ENCODE results near the gene KCNMA1. TPM values are rescaled to one million over a fixed set of nuclear protein-coding genes. Genes with fewer than 3 reads are reported as not detected.

Gene KCNMA1
- total RNA-seq, 4 donors from 2014 or later = 4.6 to 10.5 (median 7.8) TPM

- 82% methylated on average over 4 of the region's 4 CpGs for WGBS
- no peak for DNase-seq (ENCODE audit: low spot score in 2 of 2)
- no peak for TF ChIP-seq CTCF (IDR thresholded peaks at IDR 0.05)
- no peak for TF ChIP-seq POLR2A (IDR thresholded peaks at IDR 0.05)
- no peak for TF ChIP-seq POLR2AphosphoS5 (IDR thresholded peaks at IDR 0.05)
- TF ChIP-seq EP300 (IDR thresholded peaks at IDR 0.05) = no peak
- H3K4me3 ChIP-seq = no peak overlapping the region
- H3K36me3 ChIP-seq = no peaks in the 10 kb centered on the region
- H3K4me1 ChIP-seq = no peaks in the 10 kb centered on the region
- peaks cover 4% of the 10 kb centered on the region for H3K27me3 ChIP-seq
- H3K9me3 ChIP-seq = no peaks in the 10 kb centered on the region
- H3K27ac ChIP-seq = no peak overlapping the region
Measured at GRCh38 chr10:77172086-77172485, 465.5 kb downstream of the KCNMA1 start.

GRCh38 chr10:77168861-77169260, 468.7 kb downstream of the KCNMA1 start:
- TF ChIP-seq EP300 (IDR thresholded peaks at IDR 0.05) (no peak), POLR2A (IDR thresholded peaks at IDR 0.05) (no peak), CTCF (IDR thresholded peaks at IDR 0.05) (no peak), POLR2AphosphoS5 (IDR thresholded peaks at IDR 0.05) (no peak)
- H3K4me3 ChIP-seq = no peak overlapping the region
- 18% methylated on average over 2 of the region's 2 CpGs for WGBS

GRCh38 chr10:77168161-77168560, 469.4 kb downstream of the KCNMA1 start:
- H3K4me1 ChIP-seq = peaks cover 12% of the 10 kb centered on the region
- no peaks in the 10 kb centered on the region for H3K9me3 ChIP-seq
- TF ChIP-seq POLR2AphosphoS5 (IDR thresholded peaks at IDR 0.05) = no peak
- TF ChIP-seq CTCF (IDR thresholded peaks at IDR 0.05) = no peak
- TF ChIP-seq POLR2A (IDR thresholded peaks at IDR 0.05) = no peak
- TF ChIP-seq EP300 (IDR thresholded peaks at IDR 0.05) = no peak
- H3K27me3 ChIP-seq = no peaks in the 10 kb centered on the region
- no peak overlapping the region for H3K4me3 ChIP-seq
- WGBS = 80% methylated on average over 2 of the region's 2 CpGs
- DNase-seq (ENCODE audit: low spot score in 2 of 2) = no peak
- H3K27ac ChIP-seq = no peak overlapping the region
- no peaks in the 10 kb centered on the region for H3K36me3 ChIP-seq

More at GRCh38 chr10:77168861-77169260, 468.7 kb downstream of the KCNMA1 start:
- no peak overlapping the region for H3K27ac ChIP-seq
- DNase-seq (ENCODE audit: low spot score in 2 of 2) = no peak
- H3K27me3 ChIP-seq = no peaks in the 10 kb centered on the region
- H3K9me3 ChIP-seq = no peaks in the 10 kb centered on the region
- H3K36me3 ChIP-seq = no peaks in the 10 kb centered on the region
- H3K4me1 ChIP-seq = peaks cover 12% of the 10 kb centered on the region

DNA sequence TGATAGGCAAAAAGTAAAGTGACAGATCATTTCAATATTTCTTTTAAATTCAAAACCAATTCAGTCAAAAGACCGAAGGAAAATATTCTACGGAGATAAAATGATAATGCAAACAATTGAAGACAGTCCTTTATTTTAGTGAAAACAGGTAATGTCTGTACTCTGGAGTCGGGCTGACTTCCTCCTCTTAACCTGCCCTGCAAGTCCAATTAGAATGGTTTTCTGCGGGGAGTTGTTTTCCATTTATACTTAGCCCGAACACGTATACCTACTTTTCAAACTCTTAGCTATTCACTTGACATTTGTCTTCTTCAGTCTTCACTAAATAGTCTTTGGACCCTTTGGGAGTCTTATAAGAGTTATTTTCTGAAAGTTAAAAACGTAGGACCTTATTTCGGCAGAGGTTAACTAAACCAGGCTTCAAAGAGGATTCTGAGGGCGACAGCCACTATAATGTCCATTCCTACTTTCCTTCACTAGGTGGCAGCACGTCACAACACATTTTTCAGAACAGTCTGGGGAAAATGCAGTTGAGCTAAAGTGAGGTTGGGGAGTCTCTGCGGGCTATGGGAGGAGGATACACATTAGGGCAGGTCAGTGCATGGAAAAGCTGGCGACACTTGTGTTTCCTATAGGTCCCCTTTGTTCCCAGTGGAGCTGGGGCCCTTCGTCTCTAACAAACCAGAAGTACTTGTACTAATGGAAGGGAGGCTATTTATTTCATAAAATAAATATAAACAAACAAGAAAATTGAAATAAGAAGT, 472.0 kb downstream of the KCNMA1 start:
- TF ChIP-seq EP300 (IDR thresholded peaks at IDR 0.05) = no peak
- TF ChIP-seq CTCF (IDR thresholded peaks at IDR 0.05) = peak; percentile 65 to 76
- H3K9me3 ChIP-seq = no peaks in the 10 kb centered on the region
- peaks cover 16% of the 10 kb centered on the region for H3K4me1 ChIP-seq
- DNase-seq (ENCODE audit: low spot score in 2 of 2) = no peak
- 22% methylated on average over 13 of the region's 13 CpGs for WGBS
- H3K27me3 ChIP-seq = no peaks in the 10 kb centered on the region
- H3K4me3 ChIP-seq = peak overlapping the region; percentile 27
- H3K27ac ChIP-seq = no peak overlapping the region
- H3K36me3 ChIP-seq = no peaks in the 10 kb centered on the region

DNA sequence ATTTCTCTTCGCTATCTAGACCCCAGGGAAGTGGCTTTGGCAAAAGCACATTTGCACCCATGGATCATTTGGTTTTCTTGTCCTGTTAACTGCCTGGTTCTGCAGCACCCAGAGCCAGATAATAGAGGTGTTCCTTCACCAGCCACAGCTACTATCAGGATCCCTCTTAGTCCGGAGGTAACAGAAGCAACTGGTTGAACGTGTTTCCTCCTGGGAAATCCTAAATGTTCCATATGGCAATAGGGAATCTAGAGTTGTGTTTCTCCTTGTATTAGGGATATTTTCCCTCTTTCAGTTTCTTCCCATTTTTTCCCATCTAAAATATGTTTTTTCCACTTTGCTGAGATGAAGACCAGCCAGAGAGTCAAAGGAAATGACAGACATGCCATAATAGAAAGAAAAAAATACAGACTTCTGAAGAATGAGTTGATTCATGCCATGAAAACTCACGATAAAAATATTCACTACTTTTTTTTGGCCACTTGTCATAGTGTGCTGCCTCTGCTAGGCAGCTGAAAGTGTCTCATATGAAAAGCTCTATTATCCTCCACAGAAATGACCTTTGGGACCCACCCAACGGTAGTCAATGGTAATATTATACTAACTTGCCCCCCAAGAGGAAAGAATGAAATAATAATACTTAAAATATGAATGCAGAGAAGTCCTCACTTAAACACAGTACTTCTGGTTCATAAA, 472.8 kb downstream of the KCNMA1 start:
- no peak overlapping the region for H3K4me3 ChIP-seq
- no peak overlapping the region for H3K27ac ChIP-seq
- no peak for DNase-seq (ENCODE audit: low spot score in 2 of 2)
- WGBS = 55% methylated on average over 5 of the region's 5 CpGs
- no peaks in the 10 kb centered on the region for H3K9me3 ChIP-seq
- H3K36me3 ChIP-seq = no peaks in the 10 kb centered on the region
- H3K4me1 ChIP-seq = peaks cover 16% of the 10 kb centered on the region
- TF ChIP-seq CTCF (IDR thresholded peaks at IDR 0.05) (no peak), POLR2AphosphoS5 (IDR thresholded peaks at IDR 0.05) (no peak), POLR2A (IDR thresholded peaks at IDR 0.05) (no peak), EP300 (IDR thresholded peaks at IDR 0.05) (no peak)
- H3K27me3 ChIP-seq = no peaks in the 10 kb centered on the region
